DOHH2 (cell line): ENCODE data around the gene TTYH2.

Experiments used
- H3F3A ChIP-seq: fragments of 200-600 bp; sonication (generic), shearing (Covaris generic); 2 replicates; pipeline ENCODE4 v1.6.0; 2016; ENCODE audit warnings: antibody characterized with exemption, mild to moderate bottlenecking; ENCODE audit not compliant: control insufficient read depth, insufficient read depth
- H3K27ac ChIP-seq: fragments of 200-600 bp; sonication (generic); 2 replicates; pipeline ENCODE4 v1.5.1; 2014; ENCODE audit warnings: low read depth, mild to moderate bottlenecking, low read length, moderate library complexity
- H3K27me3 ChIP-seq: fragments of 200-600 bp; sonication (generic); 2 replicates; pipeline ENCODE4 v1.6.1; 2014; ENCODE audit warnings: mild to moderate bottlenecking, low read length, mixed read lengths; ENCODE audit not compliant: control insufficient read depth
- H3K36me3 ChIP-seq: fragments of 200-600 bp; sonication (generic); 2 replicates; pipeline ENCODE4 v1.6.1; 2014; ENCODE audit warnings: mild to moderate bottlenecking, low read length, moderate library complexity, mixed read lengths; ENCODE audit not compliant: control insufficient read depth
- H3K4me1 ChIP-seq: fragments of 200-600 bp; sonication (generic); 2 replicates; pipeline ENCODE4 v1.6.1; 2014; ENCODE audit warnings: mild to moderate bottlenecking, low read length, mixed read lengths; ENCODE audit not compliant: control insufficient read depth
- H3K4me2 ChIP-seq: fragments of 200-600 bp; sonication (generic); 2 replicates; pipeline ENCODE4 v1.6.0; 2014; ENCODE audit warnings: mild to moderate bottlenecking, low read length, moderate library complexity
- H3K4me3 ChIP-seq: fragments of 200-600 bp; sonication (generic); 2 replicates; pipeline ENCODE4 v1.5.1; 2014; ENCODE audit warnings: mild to moderate bottlenecking, low read length, mixed read lengths
- H3K79me2 ChIP-seq: fragments of 200-600 bp; sonication (generic); 2 replicates; pipeline ENCODE4 v1.6.1; 2014; ENCODE audit warnings: mild to moderate bottlenecking, low read length, mixed read lengths; ENCODE audit not compliant: control insufficient read depth
- H3K9me2 ChIP-seq: fragments of 200-600 bp; sonication (generic); replicated peaks from 2 replicates; pipeline ENCODE4 v1.6.1; 2014; ENCODE audit warnings: mild to moderate bottlenecking, low read length, mixed read lengths; ENCODE audit not compliant: control insufficient read depth
- H3K9me3 ChIP-seq: fragments of 200-600 bp; sonication (generic); 2 replicates; pipeline ENCODE4 v1.6.1; 2014; ENCODE audit warnings: antibody characterized with exemption, low read length, mixed read lengths; ENCODE audit not compliant: control insufficient read depth, insufficient read depth
- H4K20me1 ChIP-seq: fragments of 200-600 bp; sonication (generic); 2 replicates; pipeline ENCODE4 v1.6.0; 2014; ENCODE audit warnings: low read depth, mild to moderate bottlenecking, antibody characterized with exemption, low read length, moderate library complexity; ENCODE audit not compliant: control insufficient read depth, insufficient read depth
- CTCF ChIP-seq: fragments of 200-600 bp; sonication (generic); IDR thresholded peaks from one replicate; pipeline ENCODE4 v1.5.1; 2014; ENCODE audit warnings: antibody characterized with exemption, mild to moderate bottlenecking, low read depth, low read length; ENCODE audit not compliant: poor library complexity, severe bottlenecking
- EZH2phosphoT487 ChIP-seq: fragments of 200-600 bp; sonication (generic); IDR thresholded peaks from 2 replicates; pipeline ENCODE4 v1.6.1; 2017; ENCODE audit warnings: borderline replicate concordance, mild to moderate bottlenecking, antibody characterized with exemption, low read length, moderate library complexity, mixed read lengths

Gene TTYH2

GRCh38 chr17:74305865-74306654 lies 92.7 kb downstream of the TTYH2 start:
- no peak overlapping the region for H3K27ac ChIP-seq
- TF ChIP-seq CTCF (no peak), EZH2phosphoT487 (no peak)
- H3K4me1 ChIP-seq: no peaks in the 10 kb centered on the region
- H3K79me2 ChIP-seq: no peaks in the 10 kb centered on the region
- H3F3A ChIP-seq: no peaks in the 10 kb centered on the region
- no peak overlapping the region for H3K4me2 ChIP-seq
- H3K36me3 ChIP-seq: no peaks in the 10 kb centered on the region
- H3K27me3 ChIP-seq: no peaks in the 10 kb centered on the region
- H4K20me1 ChIP-seq: no peaks in the 10 kb centered on the region
- no peaks in the 10 kb centered on the region for H3K9me2 ChIP-seq
- no peak overlapping the region for H3K4me3 ChIP-seq
- H3K9me3 ChIP-seq: no peaks in the 10 kb centered on the region

- TF ChIP-seq EZH2phosphoT487 (no peak), CTCF (no peak)
Measured at GRCh38 chr17:74307984-74308773, 94.8 kb downstream of the TTYH2 start.

GRCh38 chr17:74309902-74310301 lies 96.5 kb downstream of the TTYH2 start:
- TF ChIP-seq EZH2phosphoT487 (no peak), CTCF (no peak)
- Histone ChIP-seq H3F3A (no peaks in the 10 kb centered on the region), H4K20me1 (no peaks in the 10 kb centered on the region), H3K4me1 (no peaks in the 10 kb centered on the region), H3K79me2 (no peaks in the 10 kb centered on the region), H3K4me3 (no peak overlapping the region), H3K9me2 (no peaks in the 10 kb centered on the region), H3K27me3 (no peaks in the 10 kb centered on the region), H3K9me3 (no peaks in the 10 kb centered on the region), H3K4me2 (no peak overlapping the region), H3K27ac (no peak overlapping the region), H3K36me3 (no peaks in the 10 kb centered on the region)

More at GRCh38 chr17:74307984-74308773, 94.8 kb downstream of the TTYH2 start:
- no peaks in the 10 kb centered on the region for H3K4me1 ChIP-seq
- no peaks in the 10 kb centered on the region for H3K9me3 ChIP-seq
- no peaks in the 10 kb centered on the region for H3F3A ChIP-seq
- no peak overlapping the region for H3K4me2 ChIP-seq
- H3K4me3 ChIP-seq: no peak overlapping the region
- no peaks in the 10 kb centered on the region for H3K9me2 ChIP-seq
- H3K27ac ChIP-seq: no peak overlapping the region
- H3K79me2 ChIP-seq: no peaks in the 10 kb centered on the region
- H3K27me3 ChIP-seq: no peaks in the 10 kb centered on the region
- H4K20me1 ChIP-seq: no peaks in the 10 kb centered on the region
- no peaks in the 10 kb centered on the region for H3K36me3 ChIP-seq
